ENCODE measurements around the gene PTBP2. TPM values are rescaled to one million over a fixed set of nuclear protein-coding genes. Genes with fewer than 3 reads are reported as not detected.

The PTBP2 gene
- total and polyA plus RNA-seq, 2 of the 8 experiments (the other 6 are each of a cell fraction or from before 2014, with no cell fraction given) = 24.2 to 61.7 TPM

- no peak for TF ChIP-seq GABPA (IDR thresholded peaks at IDR 0.05; ENCODE audit: borderline replicate concordance, insufficient read depth, low read length)
- no peak for TF ChIP-seq EZH2 (IDR thresholded peaks at IDR 0.05; ENCODE audit: low read depth, low read length, severe bottlenecking)
- TF ChIP-seq MAX (IDR thresholded peaks at IDR 0.05) = no peak
- no peak for TF ChIP-seq CHD2 (IDR thresholded peaks at IDR 0.05; ENCODE audit: low read length)
- no peak for TF ChIP-seq ASH2L (IDR thresholded peaks at IDR 0.05; ENCODE audit: low read length)
- no peak for TF ChIP-seq CBX5 (IDR thresholded peaks at IDR 0.05; ENCODE audit: low read depth, low read length)
- no peak for TF ChIP-seq ATF3 (IDR thresholded peaks at IDR 0.05; ENCODE audit: insufficient read depth, low read depth, low read length)
Observed at GRCh38 chr1:96863449-96863848, 141.9 kb downstream of the PTBP2 start (continued).

All from H1 (cell line).